Right lobe of liver (tissue), 4 donors: Measurements from ENCODE around the gene NOXRED1.

Source experiments
- CTCF ChIP-seq, 4 donors: fragments of 200-600 bp in 3 of 4; fragments of 450-650 bp in 1 of 4; IDR thresholded peaks; one replicate each; pipeline versions ENCODE4 v1.5.1 to v1.8.0; 2016 to 2022; ENCODE audit warnings: antibody characterized with exemption in 4 of 4, mild to moderate bottlenecking in 2 of 4
- POLR2A ChIP-seq: fragments of 450-650 bp; IDR thresholded peaks from one replicate; pipeline ENCODE4 v1.6.1; 2017; ENCODE audit warnings: antibody characterized with exemption, mild to moderate bottlenecking
- donor health status: DM: no; HTN: no; CAD: no.
- donor health status: DM: no; HTN: no; CAD: no.
- donor health status: DM: no; HTN: yes; CAD: no.

- TF ChIP-seq CTCF (IDR thresholded peaks at IDR 0.05) (peak; percentile 33 to 47 (median 40)), POLR2A (no peak)
These were observed 35.9 kb upstream of the NOXRED1 start for GRCh38 chr14:77459072-77459723.
